Cerebellar cortex (tissue), 1 donor: Measurements from ENCODE around the gene TMEM14A.
A peak's percentile ranks its signal among the peaks of the same experiment; 100 is the strongest.
"Not testable (repeated sequence)": the region's sequence is repeated elsewhere in the genome, so short reads cannot be mapped to it uniquely, and the experiment has no call there.

ENCODE experiments used
- DNase-seq: peaks from one replicate; pipeline ENCODE4 v3.0.0-alpha.2; 2015; ENCODE audit warnings: low spot score

Gene TMEM14A

GRCh38 chr6:52697903-52698302 lies 27.0 kb downstream of the TMEM14A start:
- no peak for DNase-seq

DNA sequence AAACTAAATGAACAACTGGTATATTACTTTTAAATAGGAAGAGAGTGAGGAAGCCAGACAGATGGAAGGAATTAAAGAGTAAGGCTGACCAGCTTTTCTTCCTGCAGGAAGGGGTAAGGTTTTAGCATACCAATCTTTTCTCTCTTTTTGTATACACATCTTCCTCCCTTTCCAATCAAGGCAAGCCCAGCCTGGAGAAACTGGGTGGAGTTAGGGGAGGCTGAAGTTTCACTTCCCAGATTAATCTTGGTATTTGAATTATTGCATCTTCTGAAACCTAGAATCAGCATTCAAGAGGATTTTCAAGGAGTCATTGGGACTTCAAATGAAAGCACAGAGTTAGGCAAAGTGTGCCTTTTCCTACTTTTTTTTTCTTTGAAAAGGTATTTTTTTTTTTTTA lies 33.1 kb downstream of the TMEM14A start:
- no peak for DNase-seq

DNA sequence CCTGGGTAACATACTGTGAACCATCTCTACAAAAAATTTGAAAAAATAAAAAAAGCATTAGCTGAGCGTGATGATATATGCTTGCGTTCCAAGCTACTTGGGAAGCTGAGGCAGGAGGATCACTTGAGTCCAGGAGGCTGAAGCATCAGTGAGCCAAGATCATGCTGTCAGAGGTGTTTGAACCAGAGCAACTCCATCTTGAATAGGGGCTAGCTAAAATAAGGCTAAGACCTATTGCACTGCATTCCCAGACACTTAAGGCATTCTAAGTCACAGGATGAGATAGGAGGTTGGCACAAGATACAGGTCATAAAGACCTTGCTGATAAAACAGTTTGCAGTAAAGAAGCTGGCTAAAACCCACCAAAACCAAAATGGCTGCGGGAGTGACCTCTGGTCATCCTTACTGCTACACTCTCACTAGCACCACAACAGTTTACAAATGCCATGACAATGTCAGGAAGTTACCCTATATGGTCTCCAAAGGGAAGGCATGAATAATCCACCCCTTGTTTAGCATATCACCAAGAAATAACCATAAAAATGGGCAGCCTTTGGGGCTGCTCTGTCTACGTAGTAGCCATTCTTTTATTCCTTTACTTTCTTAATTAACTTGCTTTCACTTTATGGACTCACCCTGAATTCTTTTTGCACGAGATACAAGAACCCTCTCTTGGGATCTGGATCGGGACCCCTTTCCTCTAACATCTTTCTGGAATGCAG lies 34.0 kb downstream of the TMEM14A start:
- DNase-seq = not testable (repeated sequence)

GRCh38 chr6:52706001-52706400 lies 35.1 kb downstream of the TMEM14A start:
- no peak for DNase-seq

DNA sequence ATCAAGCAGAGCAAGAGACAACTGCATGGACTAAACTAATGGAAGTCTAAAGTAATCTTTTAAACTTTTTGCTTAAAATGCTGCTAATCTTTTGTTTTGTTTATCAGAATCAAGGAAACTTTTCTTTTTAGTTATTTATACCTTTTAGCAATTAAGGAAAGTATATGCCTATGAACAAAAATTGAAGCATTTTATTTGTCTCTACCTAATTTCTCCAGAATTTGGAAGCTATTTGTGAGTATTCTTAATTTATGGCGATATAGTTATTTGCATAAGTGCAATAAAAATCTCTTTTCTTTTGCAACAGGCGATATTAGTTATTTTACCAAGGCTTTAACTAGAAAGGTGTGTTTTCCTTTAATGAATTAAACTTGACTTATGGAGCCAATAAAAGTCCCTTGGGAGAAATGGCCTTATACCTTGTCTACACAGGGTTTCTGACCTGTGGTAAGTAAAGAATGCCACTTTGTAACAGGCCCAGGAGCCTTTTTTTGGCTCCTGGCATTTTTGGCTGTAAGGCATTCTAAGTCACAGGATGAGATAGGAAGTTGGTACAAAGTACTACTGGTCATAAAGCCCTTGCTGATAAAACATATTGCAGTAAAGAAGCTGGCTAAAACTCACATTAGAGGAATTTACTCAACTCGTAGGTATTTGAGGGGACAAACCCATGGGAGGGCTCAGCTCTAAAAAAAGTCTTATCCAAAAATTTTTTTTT lies 37.2 kb downstream of the TMEM14A start:
- DNase-seq = no peak

DNA sequence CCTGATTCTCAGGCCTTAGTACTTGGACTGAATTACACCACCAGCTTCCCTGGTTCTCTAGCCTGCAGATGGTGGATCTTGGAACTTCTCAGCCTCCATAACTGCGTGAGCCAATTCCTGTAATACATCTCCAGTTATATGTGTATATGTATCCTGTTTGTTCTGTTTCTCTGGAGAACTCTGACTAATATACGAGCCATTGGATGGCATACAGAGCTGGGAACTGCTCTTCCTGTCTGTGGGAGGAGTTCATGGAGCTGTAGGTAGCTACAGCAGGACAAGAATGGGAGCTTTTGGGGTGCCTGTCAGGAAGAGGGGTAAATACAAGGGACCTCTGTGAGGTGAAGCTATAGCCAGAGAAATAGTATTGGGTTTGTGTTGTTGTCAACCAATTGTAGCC lies 41.2 kb downstream of the TMEM14A start:
- DNase-seq = no peak

GRCh38 chr6:52714761-52715160 lies 43.8 kb downstream of the TMEM14A start:
- DNase-seq = not testable (repeated sequence)

- DNase-seq = no peak
Observed at GRCh38 chr6:52718550-52718949, 47.6 kb downstream of the TMEM14A start.

- DNase-seq = no peak
Observed at GRCh38 chr6:52720321-52720720, 49.4 kb downstream of the TMEM14A start.

DNA sequence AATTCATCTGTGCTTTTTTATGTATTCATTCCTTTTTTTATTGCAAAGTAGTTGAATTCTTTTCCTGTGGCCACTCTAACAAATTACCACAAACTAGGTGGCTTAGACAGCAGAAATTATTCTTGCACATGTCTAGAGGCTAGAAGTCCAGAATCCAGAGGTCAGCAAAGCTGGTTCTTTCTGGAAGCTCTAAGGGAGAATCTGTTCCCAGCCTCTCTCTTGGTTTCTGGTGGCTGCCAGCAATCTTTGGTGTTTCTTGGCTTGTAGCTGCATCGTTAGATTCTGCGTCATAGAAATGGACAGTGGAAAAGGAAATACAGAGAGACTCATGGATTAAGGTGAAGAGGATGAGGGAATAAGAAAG lies 53.1 kb downstream of the TMEM14A start:
- DNase-seq = no peak

DNA sequence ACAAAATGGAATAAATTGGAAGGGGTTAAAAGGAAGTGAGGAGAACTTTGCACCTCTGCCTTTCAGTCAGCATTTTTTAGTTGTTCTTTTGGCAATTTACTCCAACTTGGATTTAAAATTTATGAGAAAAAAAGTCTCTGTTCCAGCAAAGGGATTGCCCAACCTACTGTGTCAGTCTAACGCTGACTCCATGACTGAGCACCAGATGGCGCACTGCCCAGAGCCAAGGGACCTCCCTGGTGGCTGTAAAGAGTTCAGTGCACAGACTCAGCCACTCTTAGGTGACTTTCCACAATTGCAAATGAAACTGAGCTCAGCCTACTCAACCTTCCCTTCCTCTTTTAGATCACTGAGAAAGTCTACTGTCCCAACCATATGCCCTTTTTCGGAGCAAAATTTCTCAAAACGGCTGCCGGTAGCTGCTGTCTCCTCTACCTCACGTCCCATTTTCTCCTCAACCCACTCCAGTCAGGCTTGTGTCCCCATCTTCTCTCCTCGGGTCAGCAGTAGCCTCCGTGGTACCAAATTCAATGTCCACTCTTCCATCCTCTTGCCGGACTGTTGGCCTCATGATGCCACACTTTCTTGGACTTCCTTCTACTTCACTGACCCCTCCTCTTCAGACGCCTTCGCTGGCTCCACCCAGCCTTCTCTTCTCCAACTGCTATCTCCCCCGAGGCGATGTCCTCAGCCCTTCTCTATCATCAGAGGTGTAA lies 53.7 kb downstream of the TMEM14A start:
- DNase-seq = peak; percentile 55

DNA sequence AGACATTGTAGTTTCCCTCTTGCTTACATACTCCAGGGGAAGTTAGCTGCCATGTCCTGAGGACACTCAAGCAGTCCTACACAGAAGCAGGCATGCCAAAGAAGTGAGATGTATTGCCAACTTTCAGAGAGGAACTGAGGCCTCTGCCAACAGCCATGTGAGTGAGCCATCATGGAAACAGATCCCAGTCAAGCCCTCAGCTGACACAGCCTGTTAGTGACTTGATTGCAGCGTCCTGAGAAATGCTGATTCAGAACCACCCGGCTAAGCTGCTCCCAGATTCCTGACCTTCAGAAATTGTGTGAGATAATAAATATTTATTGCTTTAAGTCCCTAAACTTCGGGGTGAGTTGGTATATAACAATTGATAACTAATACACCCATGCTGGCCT lies 54.2 kb downstream of the TMEM14A start:
- no peak for DNase-seq

GRCh38 chr6:52725535-52726192 lies 54.8 kb downstream of the TMEM14A start:
- no peak for DNase-seq

DNA sequence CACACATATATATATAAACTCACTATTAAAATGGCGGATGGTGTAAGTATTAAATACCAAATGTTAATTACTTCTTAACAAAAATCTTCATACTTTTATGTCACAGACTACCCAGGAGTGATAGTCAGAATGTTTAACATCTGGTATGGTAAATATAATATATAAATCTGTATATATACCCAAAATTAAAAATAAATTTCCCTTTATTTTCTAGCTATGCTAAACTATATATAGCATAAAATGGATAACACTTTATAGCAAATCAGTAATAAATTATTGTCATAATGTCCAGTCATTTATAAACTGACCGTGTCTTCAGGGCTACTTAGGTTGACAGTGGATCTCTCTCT lies 55.3 kb downstream of the TMEM14A start:
- DNase-seq = no peak

DNA sequence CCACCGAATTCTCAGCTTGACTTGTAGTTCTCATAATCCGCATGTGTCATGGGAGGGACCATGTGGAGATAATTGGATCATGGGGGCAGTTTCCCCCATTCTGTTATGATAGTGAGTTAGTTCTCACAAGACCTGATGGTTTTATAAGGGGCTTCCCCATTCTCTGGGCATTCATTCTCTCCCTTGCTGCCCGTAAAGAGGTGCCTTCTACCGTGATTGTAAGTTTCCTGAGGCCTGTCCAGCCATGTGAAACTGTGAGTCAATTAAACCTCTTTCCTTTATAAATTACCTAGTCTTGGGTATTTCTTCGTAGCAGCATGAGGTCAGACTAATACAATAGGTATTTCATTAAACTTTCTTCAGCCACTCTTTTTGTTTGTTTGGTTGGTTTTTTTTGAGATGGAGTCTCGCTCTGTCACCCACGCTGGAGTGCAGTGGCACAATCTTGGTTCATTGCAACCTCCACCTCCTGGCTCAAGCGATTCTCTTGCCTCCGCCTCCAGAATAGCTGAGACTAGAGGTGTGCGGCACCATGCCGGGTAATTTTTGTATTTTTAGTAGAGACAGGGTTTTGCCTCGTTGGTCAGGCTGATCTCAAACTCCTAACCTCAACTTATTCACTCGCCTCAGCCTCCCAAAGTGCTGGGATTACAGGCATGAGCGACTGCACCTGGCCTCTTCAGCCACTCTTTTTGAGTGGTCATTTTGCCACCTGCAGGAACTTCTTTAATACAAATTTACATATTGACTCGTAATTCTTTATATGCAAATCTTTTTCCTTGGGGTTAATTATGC lies 56.0 kb downstream of the TMEM14A start:
- no peak for DNase-seq

DNA sequence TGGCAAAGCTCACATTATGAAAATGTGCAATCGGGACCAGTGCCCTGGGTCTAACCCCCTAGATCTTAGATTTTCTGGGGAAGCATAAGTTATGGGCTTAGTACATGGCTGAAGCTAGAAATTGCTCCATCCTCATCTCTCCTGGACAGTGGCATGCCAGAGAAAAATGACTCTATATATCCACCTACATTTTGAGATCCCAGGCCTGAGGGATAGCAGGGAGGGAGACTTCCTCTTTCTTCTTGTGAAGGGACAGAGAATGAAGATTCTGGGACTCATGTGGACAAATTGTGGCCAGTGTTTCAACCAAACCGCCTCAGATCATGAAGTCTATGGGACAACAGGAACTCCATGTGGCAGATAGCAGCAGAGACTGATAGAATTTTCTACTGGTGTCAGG lies 57.0 kb downstream of the TMEM14A start:
- DNase-seq = no peak

DNA sequence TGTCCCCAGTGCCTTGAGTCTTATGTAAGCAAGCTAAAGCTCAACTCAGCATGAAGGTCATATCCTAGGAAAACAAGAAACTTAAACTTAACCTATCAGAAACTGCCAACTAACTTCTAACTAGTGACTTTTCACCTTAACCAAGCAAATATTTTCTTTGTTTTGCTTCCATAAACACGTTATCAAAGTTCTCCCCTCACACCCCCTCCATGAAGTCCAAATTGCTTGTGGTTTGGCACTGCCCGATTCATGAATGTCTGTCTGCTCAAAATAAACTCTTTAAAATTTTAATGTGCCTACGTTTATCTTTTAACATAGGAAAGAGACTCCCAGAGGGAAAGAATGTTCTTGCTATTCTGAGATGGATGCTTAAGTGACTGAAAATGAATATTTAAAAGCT lies 57.5 kb downstream of the TMEM14A start:
- no peak for DNase-seq

GRCh38 chr6:52729576-52729975 lies 58.7 kb downstream of the TMEM14A start:
- no peak for DNase-seq

GRCh38 chr6:52731719-52732118 lies 60.8 kb downstream of the TMEM14A start:
- DNase-seq = no peak

- DNase-seq = no peak
Observed at GRCh38 chr6:52733172-52733571, 62.3 kb downstream of the TMEM14A start.

DNA sequence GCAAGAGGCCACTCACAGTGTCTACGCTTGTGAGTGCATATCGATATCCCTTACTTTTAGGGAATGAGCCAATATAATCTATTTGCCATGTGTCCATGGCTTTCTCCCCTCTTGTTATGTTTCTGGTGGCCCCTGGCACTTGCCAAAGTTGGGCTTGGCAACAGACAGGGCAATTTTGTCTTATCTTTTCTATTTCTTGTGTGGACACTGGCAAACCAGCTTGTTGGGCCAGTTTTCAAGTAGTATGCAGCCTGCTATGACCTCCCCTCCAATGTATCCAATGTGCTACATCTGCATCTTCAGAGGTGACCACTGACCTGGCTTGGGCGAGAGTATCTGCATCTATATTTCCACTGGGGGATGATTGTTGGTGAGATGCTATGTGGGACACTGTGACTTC lies 63.2 kb downstream of the TMEM14A start:
- no peak for DNase-seq

DNA sequence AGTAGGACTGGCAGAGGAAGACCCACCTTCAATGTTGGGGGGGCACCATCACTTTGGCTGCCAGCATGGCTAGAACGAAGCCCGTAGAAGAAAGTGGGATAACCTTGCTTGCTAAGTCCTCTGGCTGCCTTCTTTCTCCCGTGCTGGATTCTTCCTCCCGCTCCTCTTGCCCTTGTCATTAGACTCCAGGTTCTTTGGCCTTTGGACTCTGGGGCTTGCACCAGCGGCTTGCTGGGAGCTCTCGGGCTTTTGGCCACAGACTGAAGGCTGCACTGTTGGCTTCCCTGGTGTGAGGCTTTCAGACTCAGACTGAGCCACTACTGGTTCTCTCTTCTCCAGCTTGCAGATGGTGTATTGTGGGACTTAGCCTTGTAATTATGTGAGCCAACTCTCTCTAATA lies 64.2 kb downstream of the TMEM14A start:
- no peak for DNase-seq
